GM10847 (cell line): ENCODE data around the gene FOXO1.

Source experiments
- POLR2A ChIP-seq: IDR thresholded peaks from 2 replicates; pipeline ENCODE4 v1.6.1; 2011; ENCODE audit not compliant: insufficient read length; ENCODE audit errors: extremely low read depth

The FOXO1 gene

GRCh38 chr13:40671956-40672764 is 5.7 kb upstream of the FOXO1 start:
- TF ChIP-seq POLR2A = no peak

GRCh38 chr13:40670307-40670706 is 3.9 kb upstream of the FOXO1 start:
- no peak for TF ChIP-seq POLR2A

- no peak for TF ChIP-seq POLR2A
Observed at GRCh38 chr13:40668335-40668734, 1.9 kb upstream of the FOXO1 start.

GRCh38 chr13:40667622-40667978 is 1.2 kb upstream of the FOXO1 start:
- TF ChIP-seq POLR2A = no peak

GRCh38 chr13:40666933-40667621 is 636 bp upstream of the FOXO1 start:
- TF ChIP-seq POLR2A = no peak

GRCh38 chr13:40665126-40666044 is 1.1 kb downstream of the FOXO1 start:
- no peak for TF ChIP-seq POLR2A

GRCh38 chr13:40664350-40665125 is 1.9 kb downstream of the FOXO1 start:
- peak; percentile 29 for TF ChIP-seq POLR2A

GRCh38 chr13:40664100-40664349 is 2.4 kb downstream of the FOXO1 start:
- peak; percentile 2 for TF ChIP-seq POLR2A

- TF ChIP-seq POLR2A = no peak
Observed at GRCh38 chr13:40662866-40663265, 3.6 kb downstream of the FOXO1 start.

GRCh38 chr13:40661875-40662665 is 4.4 kb downstream of the FOXO1 start:
- no peak for TF ChIP-seq POLR2A

GRCh38 chr13:40660692-40661091 is 5.7 kb downstream of the FOXO1 start:
- no peak for TF ChIP-seq POLR2A

- TF ChIP-seq POLR2A = no peak
Observed at GRCh38 chr13:40660141-40660664, 6.2 kb downstream of the FOXO1 start.

- TF ChIP-seq POLR2A = no peak
Observed at GRCh38 chr13:40657951-40658350, 8.5 kb downstream of the FOXO1 start.

- TF ChIP-seq POLR2A = no peak
Observed at GRCh38 chr13:40657307-40657706, 9.1 kb downstream of the FOXO1 start.
